Upper lobe of right lung (tissue), 1 donor: ENCODE data around the gene EML1. TPM values are rescaled to one million over a fixed set of nuclear protein-coding genes. Genes with fewer than 3 reads are reported as not detected.

Experiments
- ATAC-seq: fragments of 200-7000 bp; cut with Tn5 transposase; one replicate; pipeline ENCODE4 v1.9.1; 2020; ENCODE audit warnings: mild to moderate bottlenecking, moderate library complexity
- DNase-seq: peaks from one replicate; pipeline ENCODE4 v3.0.0-alpha.2; 2020
- H3K27ac ChIP-seq: fragments of 200-600 bp; one replicate; pipeline ENCODE4 v1.8.0; 2022
- H3K27me3 ChIP-seq: fragments of 200-600 bp; one replicate; pipeline ENCODE4 v1.8.0; 2022; ENCODE audit warnings: mild to moderate bottlenecking
- H3K36me3 ChIP-seq: fragments of 200-600 bp; one replicate; pipeline ENCODE4 v1.8.0; 2022
- H3K4me1 ChIP-seq: fragments of 200-600 bp; one replicate; pipeline ENCODE4 v1.8.0; 2022
- H3K4me3 ChIP-seq: fragments of 200-600 bp; one replicate; pipeline ENCODE4 v1.8.0; 2022; ENCODE audit warnings: mild to moderate bottlenecking
- H3K9me3 ChIP-seq: fragments of 200-600 bp; one replicate; pipeline ENCODE4 v1.8.0; 2022
- CTCF ChIP-seq: fragments of 200-600 bp; IDR thresholded peaks from one replicate; pipeline ENCODE4 v1.8.0; 2022; ENCODE audit warnings: antibody characterized with exemption
- intact Hi-C: fragments of 100-400 bp; cut with DNase I; formaldehyde crosslinking; loops from one replicate; pipeline ENCODE4 v1.11.0; 2022
- total RNA-seq: library from RNA; stranded (reverse); fragmentation: NEBNext Ultra II Directional; extraction: Animal tissue kit (Norgen Biotek cat#: 25700); gene quantifications from one replicate; pipeline ENCODE4 v1.2.1, GENCODE V29; 2021
- donor health status: DM: no; HTN: yes; CAD: no; lungs with severe emphysema.

The EML1 gene
- total RNA-seq, 1 donor from 2014 or later = 42.2 TPM

GRCh38 chr14:99764222-99764706, 28.9 kb upstream of the EML1 start:
- H3K27ac ChIP-seq = no peak overlapping the region
- no peak for ATAC-seq
- no peaks in the 10 kb centered on the region for H3K9me3 ChIP-seq
- no peaks in the 10 kb centered on the region for H3K36me3 ChIP-seq
- H3K4me1 ChIP-seq = no peaks in the 10 kb centered on the region
- H3K27me3 ChIP-seq = no peaks in the 10 kb centered on the region
- no peak for TF ChIP-seq CTCF
- H3K4me3 ChIP-seq = no peak overlapping the region
- intact Hi-C loops = no loop called here
- no peak for DNase-seq

- Histone ChIP-seq H3K27me3 (no peaks in the 10 kb centered on the region), H3K9me3 (no peaks in the 10 kb centered on the region), H3K36me3 (no peaks in the 10 kb centered on the region), H3K4me1 (no peaks in the 10 kb centered on the region), H3K27ac (no peak overlapping the region), H3K4me3 (no peak overlapping the region)
- ATAC-seq (no peak), DNase-seq (no peak)
- intact Hi-C loops = no loop called here
- no peak for TF ChIP-seq CTCF
Measured at GRCh38 chr14:99768381-99768780, 24.8 kb upstream of the EML1 start.

GRCh38 chr14:99769123-99769522, 24.1 kb upstream of the EML1 start:
- Histone ChIP-seq H3K27me3 (no peaks in the 10 kb centered on the region), H3K9me3 (no peaks in the 10 kb centered on the region), H3K4me3 (no peak overlapping the region), H3K4me1 (no peaks in the 10 kb centered on the region), H3K27ac (no peak overlapping the region), H3K36me3 (no peaks in the 10 kb centered on the region)
- ATAC-seq (no peak), DNase-seq (no peak)
- TF ChIP-seq CTCF = no peak
- intact Hi-C loops = no loop called here

- Histone ChIP-seq H3K27ac (no peak overlapping the region), H3K27me3 (no peaks in the 10 kb centered on the region), H3K4me1 (no peaks in the 10 kb centered on the region), H3K9me3 (no peaks in the 10 kb centered on the region), H3K36me3 (no peaks in the 10 kb centered on the region), H3K4me3 (no peak overlapping the region)
- TF ChIP-seq CTCF = no peak
- DNase-seq (no peak), ATAC-seq (no peak)
- intact Hi-C loops = no loop called here
Measured at GRCh38 chr14:99769799-99770198, 23.4 kb upstream of the EML1 start.

- Histone ChIP-seq H3K9me3 (no peaks in the 10 kb centered on the region), H3K27me3 (no peaks in the 10 kb centered on the region), H3K4me3 (no peak overlapping the region), H3K27ac (no peak overlapping the region), H3K4me1 (no peaks in the 10 kb centered on the region), H3K36me3 (no peaks in the 10 kb centered on the region)
- no peak for TF ChIP-seq CTCF
- intact Hi-C loops = no loop called here
- ATAC-seq = no peak
- no peak for DNase-seq
Measured at GRCh38 chr14:99772371-99773283, 20.6 kb upstream of the EML1 start.
